ENCODE measurements around the gene SH2D6.
"Not testable (repeated sequence)": the region's sequence is repeated elsewhere in the genome, so short reads cannot be mapped to it uniquely, and the experiment has no call there.

SH2D6 gene

GRCh38 chr2:85435220-85435958 is 16.9 kb downstream of the SH2D6 start:
- TF ChIP-seq CTCF (conservative IDR thresholded peaks at IDR 0.05) = no peak

GRCh38 chr2:85435981-85436835 is 17.7 kb downstream of the SH2D6 start:
- peak overlapping the region; percentile 83 for H3K27ac ChIP-seq
- no peak for TF ChIP-seq CTCF (conservative IDR thresholded peaks at IDR 0.05)

More at GRCh38 chr2:85435220-85435958, 16.9 kb downstream of the SH2D6 start:
- H3K27ac ChIP-seq = no peak overlapping the region; the same call in 1 of the 2 replicates

GRCh38 chr2:85436836-85437487 is 18.4 kb downstream of the SH2D6 start:
- TF ChIP-seq CTCF (conservative IDR thresholded peaks at IDR 0.05) = no peak
- H3K27ac ChIP-seq = peak overlapping the region; percentile 83

GRCh38 chr2:85437488-85438200 is 19.1 kb downstream of the SH2D6 start:
- TF ChIP-seq CTCF (conservative IDR thresholded peaks at IDR 0.05) = no peak
- H3K27ac ChIP-seq = peak overlapping the region; percentile 83

GRCh38 chr2:85438201-85439024 is 19.9 kb downstream of the SH2D6 start:
- TF ChIP-seq CTCF (conservative IDR thresholded peaks at IDR 0.05) = no peak
- peak overlapping the region; percentile 83 for H3K27ac ChIP-seq

GRCh38 chr2:85439025-85439472 is 20.5 kb downstream of the SH2D6 start:
- H3K27ac ChIP-seq = peak overlapping the region; percentile 83
- no peak for TF ChIP-seq CTCF (conservative IDR thresholded peaks at IDR 0.05)

GRCh38 chr2:85439569-85439968 is 21.1 kb downstream of the SH2D6 start:
- H3K27ac ChIP-seq = not testable (repeated sequence)
